IPS-18a (cell line): Measurements from ENCODE around the gene NRAP.

ENCODE experiments used
- H3K27ac ChIP-seq: one replicate; pipeline ENCODE4 v1.5.1; 2013; ENCODE audit warnings: low read length
- H3K27me3 ChIP-seq: one replicate; pipeline ENCODE4 v1.6.1; 2013; ENCODE audit warnings: mild to moderate bottlenecking, low read length; ENCODE audit not compliant: control insufficient read depth, insufficient read depth
- H3K36me3 ChIP-seq: one replicate; pipeline ENCODE4 v1.6.1; 2013; ENCODE audit warnings: low read depth, low read length; ENCODE audit not compliant: control insufficient read depth
- H3K4me1 ChIP-seq: one replicate; pipeline ENCODE4 v1.6.1; 2013; ENCODE audit warnings: low read depth, low read length; ENCODE audit not compliant: control insufficient read depth
- H3K4me3 ChIP-seq: one replicate; pipeline ENCODE4 v1.5.1; 2013; ENCODE audit warnings: low read length
- H3K9ac ChIP-seq: one replicate; pipeline ENCODE4 v1.6.1; 2013; ENCODE audit warnings: mild to moderate bottlenecking, low read length, moderate library complexity
- H3K9me3 ChIP-seq: one replicate; pipeline ENCODE4 v1.6.1; 2013; ENCODE audit warnings: low read depth, low read length; ENCODE audit not compliant: control insufficient read depth

Gene NRAP

DNA sequence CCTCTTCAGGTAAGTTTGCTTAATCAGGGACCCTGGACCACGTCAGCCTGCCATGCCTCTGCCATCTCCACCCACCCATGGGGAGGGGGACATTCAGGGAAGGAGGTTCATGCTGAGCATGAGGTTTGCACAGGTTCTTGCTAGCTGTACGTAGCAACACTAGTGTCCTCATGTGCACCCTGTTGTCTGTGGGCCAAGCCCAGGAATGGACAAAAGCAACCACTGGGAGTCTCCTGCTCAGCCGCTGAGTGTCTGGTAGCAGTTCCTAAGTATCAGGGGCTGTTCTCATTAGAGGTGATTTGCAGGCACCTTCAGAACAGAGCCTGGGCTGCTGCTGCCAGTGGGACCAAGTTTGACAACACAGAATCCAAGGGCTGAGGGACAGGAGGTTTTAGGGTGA, 33.8 kb upstream of the NRAP start:
- Histone ChIP-seq H3K9ac (no peak overlapping the region), H3K4me3 (no peak overlapping the region), H3K36me3 (no peaks in the 10 kb centered on the region), H3K9me3 (no peaks in the 10 kb centered on the region), H3K4me1 (no peaks in the 10 kb centered on the region), H3K27me3 (no peaks in the 10 kb centered on the region), H3K27ac (no peak overlapping the region)

DNA sequence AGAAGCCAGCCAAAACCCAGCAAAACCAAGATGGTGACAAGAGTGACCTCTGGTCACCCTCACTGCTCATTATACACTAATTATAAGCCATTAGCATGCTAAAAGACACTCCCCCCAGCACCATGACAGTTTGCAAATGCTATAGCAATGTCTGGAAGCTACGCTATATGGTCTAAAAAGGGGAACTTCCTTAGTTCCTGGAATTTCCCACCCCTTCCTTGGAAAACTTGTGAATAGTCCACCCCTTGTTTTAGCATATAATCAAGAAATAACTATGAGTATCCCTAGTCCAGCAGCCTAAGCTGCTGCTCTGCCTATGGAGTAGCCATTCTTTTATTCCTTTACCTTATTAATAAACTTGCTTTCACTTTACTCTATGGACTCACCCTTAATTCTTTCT, 31.9 kb upstream of the NRAP start:
- Histone ChIP-seq H3K27ac (no peak overlapping the region), H3K36me3 (no peaks in the 10 kb centered on the region), H3K9ac (no peak overlapping the region), H3K27me3 (no peaks in the 10 kb centered on the region), H3K9me3 (no peaks in the 10 kb centered on the region), H3K4me1 (no peaks in the 10 kb centered on the region), H3K4me3 (no peak overlapping the region)

DNA sequence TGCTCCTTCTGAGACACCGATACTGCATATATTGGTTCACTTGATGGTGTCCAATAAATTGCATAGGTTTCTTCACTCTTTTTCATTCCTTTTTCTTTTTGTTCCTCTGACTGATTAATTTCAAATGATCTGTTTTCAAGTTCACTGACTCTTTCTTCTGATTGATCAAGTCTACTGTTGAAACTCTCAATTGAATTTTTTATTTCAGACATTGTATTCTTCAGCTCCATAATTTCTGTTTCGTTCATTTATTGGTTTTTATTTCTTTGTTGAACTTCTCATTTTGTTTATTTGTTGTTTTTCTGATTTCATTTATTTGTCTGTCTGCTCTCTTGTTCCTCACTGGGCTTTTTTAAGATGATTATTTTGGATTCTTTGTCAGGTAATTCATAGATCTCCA, 29.5 kb upstream of the NRAP start:
- no peak overlapping the region for H3K4me3 ChIP-seq
- no peaks in the 10 kb centered on the region for H3K9me3 ChIP-seq
- no peak overlapping the region for H3K27ac ChIP-seq
- no peaks in the 10 kb centered on the region for H3K27me3 ChIP-seq
- H3K9ac ChIP-seq: no peak overlapping the region
- peaks cover 7% of the 10 kb centered on the region for H3K4me1 ChIP-seq
- no peaks in the 10 kb centered on the region for H3K36me3 ChIP-seq

- H3K36me3 ChIP-seq: no peaks in the 10 kb centered on the region
- no peak overlapping the region for H3K4me3 ChIP-seq
- no peak overlapping the region for H3K27ac ChIP-seq
Measured at GRCh38 chr10:113692271-113692670, 28.4 kb upstream of the NRAP start.

DNA sequence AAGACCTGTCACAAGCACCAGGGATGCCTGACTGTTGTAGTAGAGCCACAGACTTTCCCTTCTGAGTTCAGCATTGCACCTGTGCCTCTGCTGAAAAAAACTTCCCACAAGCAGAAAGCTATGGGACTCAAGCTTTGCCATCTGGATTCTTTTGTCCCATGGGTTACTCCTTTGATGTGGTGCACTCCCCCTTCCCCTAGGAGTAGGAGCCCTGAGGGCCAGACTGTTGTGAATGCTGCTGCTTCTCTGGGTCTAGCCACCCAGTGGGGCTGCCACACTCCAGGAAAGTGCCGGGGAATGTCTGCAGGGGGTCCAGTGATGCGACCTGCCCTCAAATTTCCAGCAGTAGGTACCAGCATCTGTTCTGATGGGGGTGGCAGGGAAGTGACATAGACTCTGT, 27.5 kb upstream of the NRAP start:
- Histone ChIP-seq H3K27me3 (no peaks in the 10 kb centered on the region), H3K4me3 (no peak overlapping the region), H3K9ac (no peak overlapping the region), H3K4me1 (peaks cover 7% of the 10 kb centered on the region), H3K27ac (no peak overlapping the region), H3K36me3 (no peaks in the 10 kb centered on the region), H3K9me3 (peaks cover 3% of the 10 kb centered on the region)

More at GRCh38 chr10:113692271-113692670, 28.4 kb upstream of the NRAP start:
- H3K9me3 ChIP-seq: no peaks in the 10 kb centered on the region
- H3K4me1 ChIP-seq: peaks cover 7% of the 10 kb centered on the region
- H3K9ac ChIP-seq: no peak overlapping the region
- no peaks in the 10 kb centered on the region for H3K27me3 ChIP-seq

DNA sequence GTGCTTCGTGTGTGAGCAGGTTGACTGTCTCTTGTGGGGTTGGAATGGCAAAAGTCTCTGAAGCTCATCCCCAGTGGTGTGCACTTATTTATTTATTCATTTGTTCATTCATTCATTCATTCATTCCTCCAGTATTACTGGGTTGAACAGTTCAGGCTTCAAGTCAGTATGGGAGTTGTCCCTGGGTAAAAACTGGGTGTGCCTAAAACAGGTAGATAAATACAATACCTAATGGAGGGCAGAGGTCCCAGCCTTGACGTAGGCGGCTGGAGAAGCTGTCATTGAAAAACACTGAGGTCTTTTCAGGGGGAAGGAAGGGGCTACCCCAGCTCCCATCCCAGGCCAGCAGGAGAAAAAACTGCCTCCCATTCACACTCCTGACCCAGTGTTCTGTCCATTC, 26.9 kb upstream of the NRAP start:
- peaks cover 3% of the 10 kb centered on the region for H3K9me3 ChIP-seq
- no peaks in the 10 kb centered on the region for H3K36me3 ChIP-seq
- H3K27me3 ChIP-seq: no peaks in the 10 kb centered on the region
- no peak overlapping the region for H3K4me3 ChIP-seq
- no peak overlapping the region for H3K9ac ChIP-seq
- no peak overlapping the region for H3K27ac ChIP-seq
- peaks cover 7% of the 10 kb centered on the region for H3K4me1 ChIP-seq

- Histone ChIP-seq H3K27me3 (no peaks in the 10 kb centered on the region), H3K27ac (no peak overlapping the region), H3K9me3 (peaks cover 3% of the 10 kb centered on the region), H3K4me1 (peaks cover 7% of the 10 kb centered on the region), H3K36me3 (no peaks in the 10 kb centered on the region), H3K9ac (no peak overlapping the region), H3K4me3 (no peak overlapping the region)
Measured at GRCh38 chr10:113689574-113689973, 25.7 kb upstream of the NRAP start.

DNA sequence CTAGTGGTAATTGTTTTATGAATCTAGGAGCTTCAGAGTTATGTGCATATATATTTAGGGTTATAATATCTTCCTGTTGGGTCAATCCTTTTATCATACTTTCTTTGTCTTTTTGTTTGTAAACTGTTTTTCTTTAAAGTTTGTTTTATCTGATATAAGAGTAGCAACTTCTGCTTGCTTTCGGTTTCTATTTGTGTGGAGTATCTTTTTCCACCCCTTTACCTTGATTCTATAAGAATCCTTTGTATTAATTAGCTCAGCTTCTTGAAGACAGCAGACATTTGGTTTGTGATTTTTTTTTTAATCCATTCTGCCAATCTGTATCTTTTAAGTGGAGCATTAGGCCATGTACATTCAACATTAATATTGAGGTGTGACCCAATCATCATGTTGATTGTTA, 25.2 kb upstream of the NRAP start:
- no peak overlapping the region for H3K4me3 ChIP-seq
- H3K9me3 ChIP-seq: peaks cover 3% of the 10 kb centered on the region
- no peak overlapping the region for H3K27ac ChIP-seq
- H3K9ac ChIP-seq: no peak overlapping the region
- no peaks in the 10 kb centered on the region for H3K36me3 ChIP-seq
- H3K27me3 ChIP-seq: no peaks in the 10 kb centered on the region
- H3K4me1 ChIP-seq: peaks cover 7% of the 10 kb centered on the region

- Histone ChIP-seq H3K9ac (no peak overlapping the region), H3K9me3 (peaks cover 3% of the 10 kb centered on the region), H3K4me3 (no peak overlapping the region), H3K36me3 (no peaks in the 10 kb centered on the region), H3K27ac (no peak overlapping the region), H3K27me3 (no peaks in the 10 kb centered on the region), H3K4me1 (peaks cover 7% of the 10 kb centered on the region)
Measured at GRCh38 chr10:113687037-113687436, 23.2 kb upstream of the NRAP start.

DNA sequence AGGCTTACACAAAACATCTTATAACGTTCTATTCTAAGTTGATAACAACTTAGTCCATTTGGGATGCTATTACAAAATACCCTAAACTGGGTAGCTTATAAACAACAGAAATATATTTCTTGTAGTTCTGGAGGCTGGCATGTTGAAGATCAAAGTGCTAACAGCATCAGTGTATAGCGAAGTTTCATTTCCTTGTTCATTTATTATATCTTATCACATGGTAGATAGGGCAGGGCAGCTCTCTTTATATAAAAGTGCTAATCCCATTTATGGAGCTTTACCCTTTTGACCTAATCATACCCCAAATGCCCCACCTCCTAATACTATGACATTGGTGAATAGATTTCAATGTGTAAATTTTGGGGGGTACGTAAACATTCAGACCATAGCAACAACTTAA, 22.2 kb upstream of the NRAP start:
- Histone ChIP-seq H3K36me3 (no peaks in the 10 kb centered on the region), H3K9me3 (peaks cover 3% of the 10 kb centered on the region), H3K27ac (no peak overlapping the region), H3K4me3 (no peak overlapping the region), H3K27me3 (peaks cover 6% of the 10 kb centered on the region), H3K4me1 (peaks cover 7% of the 10 kb centered on the region), H3K9ac (no peak overlapping the region)

GRCh38 chr10:113683300-113683699, 19.5 kb upstream of the NRAP start:
- Histone ChIP-seq H3K9me3 (peaks cover 3% of the 10 kb centered on the region), H3K36me3 (no peaks in the 10 kb centered on the region), H3K27me3 (peaks cover 15% of the 10 kb centered on the region), H3K4me3 (no peak overlapping the region), H3K9ac (no peak overlapping the region), H3K27ac (no peak overlapping the region), H3K4me1 (peaks cover 5% of the 10 kb centered on the region)

DNA sequence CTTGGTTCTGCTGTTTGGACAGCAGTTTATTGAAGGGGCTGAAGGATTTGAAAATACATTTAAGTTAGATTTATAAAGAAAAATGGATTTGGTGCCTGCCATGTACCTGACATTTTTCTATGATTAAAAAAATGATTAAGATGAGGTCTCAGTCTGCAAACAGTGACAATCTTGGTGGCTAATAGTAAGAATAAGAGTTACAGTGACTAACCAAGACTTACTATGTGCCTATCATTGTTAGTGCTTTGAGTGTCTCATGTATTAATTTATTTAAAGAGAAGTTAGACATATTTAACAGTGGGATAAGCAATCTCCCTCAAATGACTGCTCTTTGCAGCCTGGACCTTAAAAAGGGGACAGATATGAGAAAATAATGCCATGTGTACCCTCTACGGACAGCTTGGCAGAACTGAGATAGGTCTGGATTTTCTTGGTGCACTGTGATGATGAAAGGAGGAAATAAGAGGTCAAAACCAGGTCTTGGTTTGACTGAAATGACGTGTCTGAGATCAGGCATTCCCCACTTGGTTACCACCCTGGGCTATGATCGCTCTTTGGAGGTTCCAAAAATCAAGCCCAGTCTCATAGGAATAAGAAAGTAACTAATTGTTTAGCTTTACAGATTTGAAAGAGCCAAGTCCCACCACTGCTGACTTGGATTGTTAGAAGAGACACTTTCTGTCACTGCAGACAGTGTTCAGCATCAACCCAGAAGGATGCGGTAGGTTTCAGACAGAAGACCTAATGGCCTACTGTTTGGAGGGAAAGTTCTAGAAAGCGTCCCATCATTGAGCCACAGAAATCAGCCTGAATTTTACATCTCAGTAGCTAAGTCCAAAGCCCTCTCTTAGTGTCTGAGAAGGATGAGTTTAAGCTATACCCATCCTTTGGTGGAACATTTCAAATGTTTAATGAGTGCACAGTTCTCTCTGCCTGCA, 18.0 kb upstream of the NRAP start:
- H3K9ac ChIP-seq: no peak overlapping the region
- no peak overlapping the region for H3K27ac ChIP-seq
- H3K4me1 ChIP-seq: peaks cover 5% of the 10 kb centered on the region
- H3K4me3 ChIP-seq: no peak overlapping the region
- peaks cover 3% of the 10 kb centered on the region for H3K9me3 ChIP-seq
- peaks cover 15% of the 10 kb centered on the region for H3K27me3 ChIP-seq
- H3K36me3 ChIP-seq: no peaks in the 10 kb centered on the region
